ENCODE measurements around the gene OMA1.

Gene OMA1

GRCh38 chr1:58451560-58452191 is 94.8 kb downstream of the OMA1 start:
- Histone ChIP-seq H3K27me3 (no peaks in the 10 kb centered on the region), H3K9me3 (no peaks in the 10 kb centered on the region), H3K27ac (no peak overlapping the region), H3K4me1 (ENCODE audit: control insufficient read depth in 1 of 2, insufficient read depth in 1 of 2, low read depth in 1 of 2, low read length in 1 of 2) (no peaks in the 10 kb centered on the region), H3K4me3 (ENCODE audit: low read depth in 1 of 2, low read length in 1 of 2) (no peak overlapping the region), H3K36me3 (no peaks in the 10 kb centered on the region)
- TF ChIP-seq, protein P1, sequence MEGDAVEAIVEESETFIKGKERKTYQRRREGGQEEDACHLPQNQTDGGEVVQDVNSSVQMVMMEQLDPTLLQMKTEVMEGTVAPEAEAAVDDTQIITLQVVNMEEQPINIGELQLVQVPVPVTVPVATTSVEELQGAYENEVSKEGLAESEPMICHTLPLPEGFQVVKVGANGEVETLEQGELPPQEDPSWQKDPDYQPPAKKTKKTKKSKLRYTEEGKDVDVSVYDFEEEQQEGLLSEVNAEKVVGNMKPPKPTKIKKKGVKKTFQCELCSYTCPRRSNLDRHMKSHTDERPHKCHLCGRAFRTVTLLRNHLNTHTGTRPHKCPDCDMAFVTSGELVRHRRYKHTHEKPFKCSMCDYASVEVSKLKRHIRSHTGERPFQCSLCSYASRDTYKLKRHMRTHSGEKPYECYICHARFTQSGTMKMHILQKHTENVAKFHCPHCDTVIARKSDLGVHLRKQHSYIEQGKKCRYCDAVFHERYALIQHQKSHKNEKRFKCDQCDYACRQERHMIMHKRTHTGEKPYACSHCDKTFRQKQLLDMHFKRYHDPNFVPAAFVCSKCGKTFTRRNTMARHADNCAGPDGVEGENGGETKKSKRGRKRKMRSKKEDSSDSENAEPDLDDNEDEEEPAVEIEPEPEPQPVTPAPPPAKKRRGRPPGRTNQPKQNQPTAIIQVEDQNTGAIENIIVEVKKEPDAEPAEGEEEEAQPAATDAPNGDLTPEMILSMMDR (IDR thresholded peaks at IDR 0.05), result no peak

DNA sequence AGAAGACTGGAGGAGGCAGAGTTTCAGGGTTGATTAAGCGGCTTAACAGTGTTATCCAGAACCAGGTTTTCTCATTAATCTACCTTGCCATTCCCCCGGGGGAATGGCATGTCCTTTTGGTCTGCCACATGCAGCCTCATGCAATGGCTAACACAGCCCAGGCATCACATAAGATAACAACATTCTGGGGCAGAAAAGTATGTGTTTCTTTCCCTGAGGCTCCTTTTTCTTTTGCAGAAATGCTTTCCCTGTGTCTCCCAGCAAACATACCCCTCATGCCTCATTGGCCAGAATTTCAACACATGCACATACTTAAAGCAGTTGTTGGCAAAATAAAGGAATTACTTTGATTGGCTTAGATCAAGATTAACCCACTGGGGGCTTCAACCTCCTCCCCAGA is 98.6 kb downstream of the OMA1 start:
- Histone ChIP-seq H3K4me3 (ENCODE audit: low read depth in 1 of 2, low read length in 1 of 2) (no peak overlapping the region), H3K27ac (no peak overlapping the region), H3K27me3 (no peaks in the 10 kb centered on the region), H3K36me3 (no peaks in the 10 kb centered on the region), H3K4me1 (ENCODE audit: control insufficient read depth in 1 of 2, insufficient read depth in 1 of 2, low read depth in 1 of 2, low read length in 1 of 2) (no peaks in the 10 kb centered on the region), H3K9me3 (no peaks in the 10 kb centered on the region)
- TF ChIP-seq, protein P1 (IDR thresholded peaks at IDR 0.05), result no peak

- Histone ChIP-seq H3K4me3 (ENCODE audit: low read depth in 1 of 2, low read length in 1 of 2) (no peak overlapping the region), H3K9me3 (no peaks in the 10 kb centered on the region), H3K27me3 (no peaks in the 10 kb centered on the region), H3K36me3 (no peaks in the 10 kb centered on the region), H3K27ac (no peak overlapping the region), H3K4me1 (ENCODE audit: control insufficient read depth in 1 of 2, insufficient read depth in 1 of 2, low read depth in 1 of 2, low read length in 1 of 2) (no peaks in the 10 kb centered on the region)
- TF ChIP-seq, protein P1 (IDR thresholded peaks at IDR 0.05), result no peak
Observed at GRCh38 chr1:58447042-58447441, 99.5 kb downstream of the OMA1 start.

DNA sequence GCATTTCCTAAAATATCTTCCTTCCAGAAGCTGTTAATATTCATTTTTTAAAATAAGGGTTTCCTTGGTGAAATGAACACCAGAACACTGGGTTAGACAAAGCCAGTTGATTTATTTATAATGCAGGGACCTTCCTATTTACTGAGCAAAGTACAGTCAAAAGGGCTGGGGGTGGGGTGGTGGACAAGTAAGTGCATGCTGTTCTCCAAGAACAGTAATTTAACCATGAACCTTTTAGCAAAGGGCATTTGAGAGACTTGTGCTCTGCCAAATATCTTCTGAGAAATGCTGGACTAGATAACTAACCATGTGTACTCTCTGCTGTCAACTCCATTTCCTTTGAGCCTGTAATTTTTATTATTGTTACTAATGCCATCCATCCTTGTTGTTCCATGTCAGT is 100.2 kb downstream of the OMA1 start:
- TF ChIP-seq, protein P1 (IDR thresholded peaks at IDR 0.05), result no peak
- H3K4me3 ChIP-seq (ENCODE audit: low read depth in 1 of 2, low read length in 1 of 2), result no peak overlapping the region
- H3K27me3 ChIP-seq, result no peaks in the 10 kb centered on the region
- H3K9me3 ChIP-seq, result no peaks in the 10 kb centered on the region
- H3K4me1 ChIP-seq (ENCODE audit: control insufficient read depth in 1 of 2, insufficient read depth in 1 of 2, low read depth in 1 of 2, low read length in 1 of 2), result no peaks in the 10 kb centered on the region
- H3K27ac ChIP-seq, result no peak overlapping the region
- H3K36me3 ChIP-seq, result no peaks in the 10 kb centered on the region

DNA sequence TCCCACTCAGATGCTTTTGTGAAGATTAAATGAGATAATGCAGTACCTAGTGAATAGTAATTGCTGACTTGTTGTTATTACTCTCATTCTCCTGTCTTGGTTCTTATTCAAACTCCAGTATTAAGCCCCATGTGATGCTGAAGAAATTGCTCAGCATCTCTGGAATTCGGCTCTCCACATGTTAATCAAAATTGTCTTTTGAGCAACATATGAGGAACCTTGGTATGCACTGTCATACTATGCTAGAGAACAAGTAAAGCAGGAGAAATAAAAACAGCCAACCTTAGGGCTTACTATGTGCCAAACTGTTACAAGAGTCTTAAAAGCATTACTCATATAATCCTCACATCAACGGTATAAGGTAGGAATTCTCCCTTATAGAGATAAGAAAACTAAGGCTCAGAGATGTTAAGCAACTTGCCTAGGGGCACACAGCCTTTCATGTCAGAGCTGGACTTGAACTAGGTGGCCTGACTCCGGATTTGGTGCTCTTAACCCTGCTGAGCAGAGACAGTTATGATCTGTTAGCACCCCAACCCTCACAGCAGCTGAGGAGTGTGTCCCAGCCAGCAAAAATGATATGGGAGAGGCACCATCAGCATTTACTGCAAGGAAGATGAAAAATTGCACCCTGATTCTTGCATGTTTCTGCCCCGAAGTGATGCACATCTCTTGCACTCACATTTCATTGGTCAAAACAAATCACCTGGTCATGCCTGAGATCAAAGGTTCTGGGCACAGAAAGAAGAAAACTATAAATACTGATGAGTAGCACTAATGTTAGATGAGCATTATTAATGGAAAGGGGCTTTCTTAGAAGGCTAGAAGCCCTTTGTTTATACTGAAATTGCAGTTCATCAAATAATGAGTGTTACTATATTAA is 102.3 kb downstream of the OMA1 start:
- no peak overlapping the region for H3K27ac ChIP-seq
- no peaks in the 10 kb centered on the region for H3K36me3 ChIP-seq
- no peak overlapping the region for H3K4me3 ChIP-seq (ENCODE audit: low read depth in 1 of 2, low read length in 1 of 2)
- TF ChIP-seq, protein P1 (IDR thresholded peaks at IDR 0.05), result no peak
- H3K9me3 ChIP-seq, result no peaks in the 10 kb centered on the region
- no peaks in the 10 kb centered on the region for H3K27me3 ChIP-seq
- H3K4me1 ChIP-seq (ENCODE audit: control insufficient read depth in 1 of 2, insufficient read depth in 1 of 2, low read depth in 1 of 2, low read length in 1 of 2), result no peaks in the 10 kb centered on the region

Data from neutrophil (primary cell).